Lung (tissue), 12 donors: ENCODE results near the gene LRP1B. TPM values are rescaled to one million over a fixed set of nuclear protein-coding genes. Genes with fewer than 3 reads are reported as not detected.

Experiments
- ATAC-seq: fragments of 200-7000 bp; cut with Tn5 transposase; one replicate; pipeline ENCODE4 v1.9.1; 2020; ENCODE audit warnings: moderate number of reproducible peaks; ENCODE audit not compliant: insufficient read depth, low FRiP score
- DNase-seq, 3 donors: peaks; one replicate each; pipeline ENCODE4 v3.0.0-alpha.2; 2013 to 2017
- H3K27ac ChIP-seq, 2 donors: one replicate each; pipeline ENCODE4 v1.5.1; 2013; ENCODE audit warnings: mild to moderate bottlenecking in 2 of 2, moderate library complexity in 2 of 2, control low read depth in 1 of 2, inconsistent platforms in 1 of 2, low read depth in 1 of 2, low read length in 1 of 2
- H3K27me3 ChIP-seq, 3 donors: one replicate each; pipeline ENCODE4 v1.5.1; 2013; ENCODE audit warnings: low read length in 2 of 3; ENCODE audit not compliant: control insufficient read depth in 3 of 3, insufficient read depth in 3 of 3
- H3K36me3 ChIP-seq, 4 donors: one replicate each; pipeline ENCODE4 v1.5.1; 2013; ENCODE audit warnings: low read length in 4 of 4, mild to moderate bottlenecking in 1 of 4, moderate library complexity in 1 of 4; ENCODE audit not compliant: control insufficient read depth in 4 of 4, insufficient read depth in 4 of 4
- H3K4me1 ChIP-seq, 5 donors: one replicate each; pipeline ENCODE4 v1.5.1; 2013; ENCODE audit warnings: low read length in 5 of 5, mild to moderate bottlenecking in 2 of 5, moderate library complexity in 1 of 5; ENCODE audit not compliant: control insufficient read depth in 5 of 5, insufficient read depth in 5 of 5
- H3K4me3 ChIP-seq: one replicate; pipeline ENCODE4 v1.5.1; 2013; ENCODE audit warnings: mild to moderate bottlenecking, control low read depth, moderate library complexity
- H3K9ac ChIP-seq, 2 donors: one replicate each; pipeline ENCODE4 v1.5.1; 2013; ENCODE audit warnings: low read length in 2 of 2, control low read depth in 1 of 2; ENCODE audit not compliant: insufficient read depth in 1 of 2
- H3K9me3 ChIP-seq, 4 donors: one replicate each; pipeline ENCODE4 v1.5.1; 2013; ENCODE audit warnings: low read length in 3 of 4, mild to moderate bottlenecking in 1 of 4, moderate library complexity in 1 of 4; ENCODE audit not compliant: control insufficient read depth in 4 of 4, insufficient read depth in 3 of 4
- WGBS, 2 donors: extraction: QIAGEN DNeasy Blood & Tissue Kit; methylation state at CpG; one replicate each; pipeline ENCODE4 v1.1.7; 2013; 5-methylcytosine and 5-hydroxymethylcytosine counted together
- polyA plus RNA-seq, 2 donors: library from polyadenylated mRNA; stranded (reverse); fragments of 200-250 nt; gene quantifications; one replicate each; pipeline ENCODE4 v1.2.1, GENCODE V29; 2013
- total RNA-seq, 2 donors: library from RNA; depleted of rRNA in 1 of 2; stranded (reverse); fragments of >200 nt in 1 of 2; gene quantifications; one replicate each; pipeline ENCODE4 v1.2.1, GENCODE V29; 2014 to 2021
- TF ChIP-seq, protein P1 (sequence below): IDR thresholded peaks from 2 replicates; pipeline ENCODE4 v1.5.1; 2012; ENCODE audit warnings: mild to moderate bottlenecking; ENCODE audit errors: control extremely low read depth, extremely low read depth
- donor health status: control.
- donor health status: control.
- donor health status: Bipolar disorder and iron deficiency.
- donor health status: healthy.
- donor health status: DM: yes; HTN: yes; CAD: no.

Gene LRP1B
- total and polyA plus RNA-seq, 4 donors: 0.01 to 6.5 (median 0.16) TPM

DNA sequence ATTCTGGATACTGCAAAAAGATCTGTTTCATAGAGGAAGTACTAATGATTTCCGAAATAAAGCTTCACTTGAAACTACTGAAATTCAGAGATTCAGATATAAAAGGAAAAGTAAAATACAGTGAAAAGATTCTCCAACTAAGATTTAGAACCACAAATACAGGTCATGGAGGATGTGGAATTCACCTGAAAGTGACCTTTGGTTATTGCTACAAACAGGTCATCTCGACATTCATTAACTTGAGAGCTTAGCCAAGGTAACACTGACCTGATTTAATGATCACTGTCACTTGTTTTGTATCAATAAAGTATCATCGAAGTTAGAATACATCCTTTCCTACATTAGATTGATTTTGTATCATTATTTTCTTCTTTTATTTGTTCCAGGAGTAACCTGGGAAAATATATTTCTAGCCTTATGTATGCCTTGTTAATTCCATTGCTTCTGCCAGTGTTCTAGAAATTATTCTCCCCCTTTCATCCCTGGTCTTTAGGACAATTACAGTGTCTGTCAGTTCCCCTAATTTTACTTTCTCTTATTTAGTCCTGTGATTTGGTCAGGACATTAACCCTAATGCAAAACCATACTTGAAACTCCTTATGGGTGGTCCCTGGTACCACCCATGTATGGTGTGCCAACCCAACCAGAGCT lies 420.1 kb downstream of the LRP1B start:
- 79 to 81% methylated on average over 3 of the region's 3 CpGs for WGBS, 2 donors
- no peak for DNase-seq
- Histone ChIP-seq H3K4me3 (no peak overlapping the region), H3K9ac (no peak overlapping the region), H3K4me1 (peaks cover 0 to 9% (median 0%) of the 10 kb centered on the region in 5 donors), H3K27me3 (no peaks in the 10 kb centered on the region), H3K36me3 (no peaks in the 10 kb centered on the region), H3K27ac (no peak overlapping the region), H3K9me3 (no peaks in the 10 kb centered on the region)
- ATAC-seq: no peak
- TF ChIP-seq, protein P1, sequence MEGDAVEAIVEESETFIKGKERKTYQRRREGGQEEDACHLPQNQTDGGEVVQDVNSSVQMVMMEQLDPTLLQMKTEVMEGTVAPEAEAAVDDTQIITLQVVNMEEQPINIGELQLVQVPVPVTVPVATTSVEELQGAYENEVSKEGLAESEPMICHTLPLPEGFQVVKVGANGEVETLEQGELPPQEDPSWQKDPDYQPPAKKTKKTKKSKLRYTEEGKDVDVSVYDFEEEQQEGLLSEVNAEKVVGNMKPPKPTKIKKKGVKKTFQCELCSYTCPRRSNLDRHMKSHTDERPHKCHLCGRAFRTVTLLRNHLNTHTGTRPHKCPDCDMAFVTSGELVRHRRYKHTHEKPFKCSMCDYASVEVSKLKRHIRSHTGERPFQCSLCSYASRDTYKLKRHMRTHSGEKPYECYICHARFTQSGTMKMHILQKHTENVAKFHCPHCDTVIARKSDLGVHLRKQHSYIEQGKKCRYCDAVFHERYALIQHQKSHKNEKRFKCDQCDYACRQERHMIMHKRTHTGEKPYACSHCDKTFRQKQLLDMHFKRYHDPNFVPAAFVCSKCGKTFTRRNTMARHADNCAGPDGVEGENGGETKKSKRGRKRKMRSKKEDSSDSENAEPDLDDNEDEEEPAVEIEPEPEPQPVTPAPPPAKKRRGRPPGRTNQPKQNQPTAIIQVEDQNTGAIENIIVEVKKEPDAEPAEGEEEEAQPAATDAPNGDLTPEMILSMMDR: no peak

DNA sequence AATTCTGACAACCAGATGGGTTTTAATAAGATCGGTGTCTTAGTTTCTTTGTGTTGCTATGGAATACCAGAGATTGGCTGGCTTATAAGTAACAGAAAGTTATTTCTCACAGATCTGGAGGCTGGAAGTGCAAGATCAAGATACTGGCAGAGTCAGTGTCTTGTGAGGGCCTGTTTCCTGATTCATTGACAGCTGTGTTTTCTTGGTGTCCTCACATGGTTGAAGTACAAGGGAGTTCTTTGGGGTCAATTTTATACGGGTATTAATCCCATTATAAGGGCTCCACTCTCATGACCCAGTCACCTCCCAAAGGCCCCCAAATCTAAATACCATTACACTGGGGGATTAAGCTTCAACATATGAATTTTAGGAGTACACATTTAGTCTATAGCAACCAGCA lies 421.1 kb downstream of the LRP1B start:
- H3K9me3 ChIP-seq: no peaks in the 10 kb centered on the region
- H3K4me3 ChIP-seq: no peak overlapping the region
- no peak overlapping the region for H3K27ac ChIP-seq
- peaks cover 0 to 9% (median 0%) of the 10 kb centered on the region in 5 donors for H3K4me1 ChIP-seq
- TF ChIP-seq, protein P1: no peak
- 86 to 87% methylated on average over 2 of the region's 2 CpGs for WGBS, 2 donors
- H3K27me3 ChIP-seq: no peaks in the 10 kb centered on the region
- H3K9ac ChIP-seq: no peak overlapping the region
- ATAC-seq (no peak), DNase-seq (no peak)
- H3K36me3 ChIP-seq: no peaks in the 10 kb centered on the region

DNA sequence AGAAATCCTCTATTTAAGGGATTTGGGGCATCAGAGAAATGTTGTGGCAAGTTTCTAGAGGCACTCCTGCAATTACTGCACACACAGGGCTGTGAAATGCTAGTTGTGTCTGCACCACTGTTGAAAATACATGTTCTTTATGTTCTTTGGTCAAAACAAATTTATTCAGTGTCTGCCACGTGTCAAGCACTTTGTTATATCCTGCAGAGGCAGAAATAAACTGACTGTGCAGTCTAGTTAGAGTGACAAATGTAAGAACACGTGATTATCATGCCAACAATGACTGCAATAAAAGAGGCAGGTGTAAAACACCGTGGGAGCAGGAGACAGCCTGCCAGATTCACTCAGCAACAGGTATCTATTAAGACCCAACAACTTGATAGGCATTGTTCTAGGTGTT lies 423.3 kb downstream of the LRP1B start:
- no peaks in the 10 kb centered on the region for H3K27me3 ChIP-seq
- 56 to 67% methylated on average over 3 of the region's 3 CpGs for WGBS, 2 donors
- TF ChIP-seq, protein P1: no peak

DNA sequence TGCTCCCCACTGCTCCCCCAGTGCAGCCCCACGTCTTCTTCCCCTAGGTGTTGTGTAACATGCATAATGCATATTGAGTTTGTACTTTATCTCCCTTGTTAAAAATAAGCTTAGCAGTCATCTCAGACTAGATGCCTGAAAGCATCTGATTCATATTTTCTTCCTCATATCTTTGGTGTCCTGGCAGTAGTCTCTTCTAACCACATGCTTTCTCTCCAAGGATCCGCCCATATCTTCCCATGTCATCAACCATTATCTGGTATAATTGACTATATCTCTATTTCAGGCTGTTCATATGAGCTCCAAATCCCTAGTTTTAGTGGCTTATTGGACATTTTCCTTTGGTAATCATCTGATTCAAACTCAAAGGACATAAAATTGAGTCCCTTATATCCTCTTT lies 426.3 kb downstream of the LRP1B start:
- DNase-seq (no peak), ATAC-seq (no peak)
- WGBS, 2 donors: 78 to 89% methylated on average over 2 of the region's 2 CpGs
- TF ChIP-seq, protein P1: no peak
- peaks cover 0 to 39% (median 10%) of the 10 kb centered on the region in 5 donors for H3K4me1 ChIP-seq
- H3K9me3 ChIP-seq: no peaks in the 10 kb centered on the region
- H3K9ac ChIP-seq: no peak overlapping the region
- H3K27me3 ChIP-seq: no peaks in the 10 kb centered on the region
- H3K27ac ChIP-seq: no peak overlapping the region
- no peak overlapping the region for H3K4me3 ChIP-seq
- no peaks in the 10 kb centered on the region for H3K36me3 ChIP-seq

More for the DNA sequence above, 423.3 kb downstream of the LRP1B start:
- ATAC-seq (no peak), DNase-seq (no peak)
- Histone ChIP-seq H3K36me3 (no peaks in the 10 kb centered on the region), H3K27ac (no peak overlapping the region), H3K9me3 (no peaks in the 10 kb centered on the region), H3K4me1 (peaks cover 0 to 26% (median 6%) of the 10 kb centered on the region in 5 donors), H3K9ac (no peak overlapping the region), H3K4me3 (no peak overlapping the region)
